Endodermal cell (in vitro differentiated cells): ENCODE data around the gene UROD. TPM values are rescaled to one million over a fixed set of nuclear protein-coding genes. Genes with fewer than 3 reads are reported as not detected.

Experiments
- DNase-seq: peaks from one replicate; pipeline ENCODE4 v3.0.0-alpha.2; 2017
- H3K27ac ChIP-seq: 2 replicates; pipeline ENCODE4 v1.5.1; 2013; ENCODE audit warnings: mild to moderate bottlenecking, low read depth, low read length, moderate library complexity
- H3K27me3 ChIP-seq: 2 replicates; pipeline ENCODE4 v1.6.1; 2013; ENCODE audit warnings: mild to moderate bottlenecking, low read length, moderate library complexity; ENCODE audit not compliant: insufficient read depth, control insufficient read depth, poor library complexity, severe bottlenecking
- H3K36me3 ChIP-seq: 2 replicates; pipeline ENCODE4 v1.7.0; 2013; ENCODE audit warnings: mild to moderate bottlenecking, low read length, moderate library complexity; ENCODE audit not compliant: control insufficient read depth, insufficient read depth
- H3K4me1 ChIP-seq: one replicate; pipeline ENCODE4 v1.7.0; 2013; ENCODE audit warnings: low read length; ENCODE audit not compliant: control insufficient read depth, insufficient read depth
- H3K4me3 ChIP-seq: 2 replicates; pipeline ENCODE4 v1.5.1; 2013; ENCODE audit warnings: mild to moderate bottlenecking, low read length, moderate library complexity
- H3K9ac ChIP-seq: 2 replicates; pipeline ENCODE4 v1.6.1; 2013; ENCODE audit warnings: mild to moderate bottlenecking, low read length, moderate library complexity; ENCODE audit not compliant: poor library complexity, severe bottlenecking; ENCODE audit errors: extremely low read depth
- H3K9me3 ChIP-seq: 2 replicates; pipeline ENCODE4 v1.6.1; 2013; ENCODE audit warnings: mild to moderate bottlenecking, low read length, moderate library complexity; ENCODE audit not compliant: control insufficient read depth
- H3K27ac Mint-ChIP-seq: 2 replicates; pipeline ENCODE4 v1.8.0; 2020; ENCODE audit warnings: mixed read lengths
- H3K27me3 Mint-ChIP-seq: 2 replicates; pipeline ENCODE4 v1.8.0; 2021; ENCODE audit warnings: mild to moderate bottlenecking, mixed read lengths; ENCODE audit not compliant: insufficient read depth
- H3K36me3 Mint-ChIP-seq: 2 replicates; pipeline ENCODE4 v1.8.0; 2020; ENCODE audit warnings: low read depth, mixed read lengths
- H3K4me1 Mint-ChIP-seq: 2 replicates; pipeline ENCODE4 v1.8.0; 2020; ENCODE audit warnings: mixed read lengths
- H3K4me3 Mint-ChIP-seq: 2 replicates; pipeline ENCODE4 v1.8.0; 2020; ENCODE audit warnings: mild to moderate bottlenecking, moderate library complexity, mixed read lengths
- H3K9me3 Mint-ChIP-seq: 2 replicates; pipeline ENCODE4 v1.8.0; 2020; ENCODE audit warnings: mild to moderate bottlenecking, mixed read lengths
- WGBS, 2 experiments: methylation state at CpG; one replicate each; pipeline versions ENCODE4 v1.1.5 to v1.1.7; 2013; ENCODE audit warnings: missing lambda C conversion rate in 2 of 2, mixed read lengths in 1 of 2; ENCODE audit not compliant: insufficient coverage in 1 of 2, insufficient read length in 1 of 2; 5-methylcytosine and 5-hydroxymethylcytosine counted together
- total RNA-seq, 2 donors: library from RNA; stranded (reverse); fragmentation: NEBNext Ultra II Directional in 1 of 2; extraction: Animal tissue kit (Norgen Biotek cat#: 25700) in 1 of 2; gene quantifications; 2 replicates in 1 of 2; 3 replicates in 1 of 2; pipeline ENCODE4 v1.2.1, GENCODE V29; 2021
- TF ChIP-seq, protein P1 (sequence below): fragments of 200-600 bp; sonication (generic); conservative IDR thresholded peaks from 2 replicates; pipeline ENCODE4 v1.5.0; 2021; ENCODE audit warnings: antibody characterized with exemption, mild to moderate bottlenecking

The UROD gene
- total RNA-seq, 2 donors from 2014 or later = 86.8 to 107 TPM

DNA sequence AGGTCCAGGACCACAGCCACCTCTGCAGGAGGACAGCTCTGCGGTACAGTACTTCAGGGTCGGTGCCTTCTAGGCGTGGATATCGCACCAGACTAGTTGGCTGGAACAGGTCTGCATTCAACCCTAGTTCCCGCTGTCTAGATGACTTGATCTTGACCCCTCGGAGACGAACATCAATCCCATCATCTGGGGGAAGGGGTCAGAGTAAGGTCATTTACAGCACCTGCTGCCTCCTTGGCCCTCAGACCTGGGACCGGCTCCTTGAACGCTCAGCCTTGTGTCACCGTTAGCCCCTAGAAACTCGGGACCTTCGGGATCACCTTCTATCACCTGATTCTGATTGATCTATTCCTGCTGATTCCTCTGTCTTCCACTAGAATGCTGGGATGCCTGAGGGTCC lies 3.5 kb upstream of the UROD start:
- TF ChIP-seq, protein P1, sequence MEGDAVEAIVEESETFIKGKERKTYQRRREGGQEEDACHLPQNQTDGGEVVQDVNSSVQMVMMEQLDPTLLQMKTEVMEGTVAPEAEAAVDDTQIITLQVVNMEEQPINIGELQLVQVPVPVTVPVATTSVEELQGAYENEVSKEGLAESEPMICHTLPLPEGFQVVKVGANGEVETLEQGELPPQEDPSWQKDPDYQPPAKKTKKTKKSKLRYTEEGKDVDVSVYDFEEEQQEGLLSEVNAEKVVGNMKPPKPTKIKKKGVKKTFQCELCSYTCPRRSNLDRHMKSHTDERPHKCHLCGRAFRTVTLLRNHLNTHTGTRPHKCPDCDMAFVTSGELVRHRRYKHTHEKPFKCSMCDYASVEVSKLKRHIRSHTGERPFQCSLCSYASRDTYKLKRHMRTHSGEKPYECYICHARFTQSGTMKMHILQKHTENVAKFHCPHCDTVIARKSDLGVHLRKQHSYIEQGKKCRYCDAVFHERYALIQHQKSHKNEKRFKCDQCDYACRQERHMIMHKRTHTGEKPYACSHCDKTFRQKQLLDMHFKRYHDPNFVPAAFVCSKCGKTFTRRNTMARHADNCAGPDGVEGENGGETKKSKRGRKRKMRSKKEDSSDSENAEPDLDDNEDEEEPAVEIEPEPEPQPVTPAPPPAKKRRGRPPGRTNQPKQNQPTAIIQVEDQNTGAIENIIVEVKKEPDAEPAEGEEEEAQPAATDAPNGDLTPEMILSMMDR = no peak
- Histone ChIP-seq H3K27ac (no peak overlapping the region), H3K4me1 (peaks cover 9% of the 10 kb centered on the region), H3K9me3 (no peaks in the 10 kb centered on the region), H3K36me3 (peaks cover 41% of the 10 kb centered on the region), H3K27me3 (no peaks in the 10 kb centered on the region), H3K4me3 (no peak overlapping the region), H3K9ac (no peak overlapping the region)
- H3K27me3 Mint-ChIP-seq = no peaks in the 10 kb centered on the region
- WGBS, 2 experiments = 94 to 98% methylated on average over 5 to 12 of the region's 12 CpGs
- H3K4me1 Mint-ChIP-seq = peaks cover 17% of the 10 kb centered on the region
- no peak overlapping the region for H3K4me3 Mint-ChIP-seq
- no peaks in the 10 kb centered on the region for H3K9me3 Mint-ChIP-seq
- peaks cover 48% of the 10 kb centered on the region for H3K36me3 Mint-ChIP-seq
- no peak overlapping the region for H3K27ac Mint-ChIP-seq
- DNase-seq = peak; percentile 11

DNA sequence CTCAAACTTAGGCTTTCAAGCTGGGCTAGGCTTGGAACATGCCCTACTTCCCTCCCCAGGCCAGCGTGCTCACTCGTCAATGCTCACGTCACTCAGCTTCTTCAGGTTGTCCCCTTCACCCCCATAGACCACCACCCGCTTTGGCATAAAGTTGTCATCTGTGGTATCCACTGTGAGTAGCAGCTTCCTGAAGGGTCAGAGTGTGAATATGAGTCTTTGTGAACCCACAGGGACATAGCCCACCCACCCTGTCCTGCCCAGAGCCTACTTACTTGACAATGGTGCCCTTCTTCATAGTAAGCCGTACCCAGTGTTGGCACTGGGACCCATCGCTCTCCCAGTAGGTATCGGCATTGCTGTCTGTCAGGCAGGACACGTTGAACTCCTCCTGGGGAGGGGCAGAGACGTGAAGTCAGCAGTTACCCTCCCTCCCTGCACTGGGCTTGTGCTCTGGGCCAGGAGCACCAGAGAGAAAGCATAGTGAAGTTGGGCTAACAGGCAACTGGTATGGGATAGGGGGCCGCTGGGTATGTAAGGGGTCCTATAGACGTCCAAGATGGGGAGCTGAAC lies 2.7 kb upstream of the UROD start:
- H3K36me3 Mint-ChIP-seq = peaks cover 50% of the 10 kb centered on the region
- Histone ChIP-seq H3K9me3 (no peaks in the 10 kb centered on the region), H3K9ac (no peak overlapping the region)

DNA sequence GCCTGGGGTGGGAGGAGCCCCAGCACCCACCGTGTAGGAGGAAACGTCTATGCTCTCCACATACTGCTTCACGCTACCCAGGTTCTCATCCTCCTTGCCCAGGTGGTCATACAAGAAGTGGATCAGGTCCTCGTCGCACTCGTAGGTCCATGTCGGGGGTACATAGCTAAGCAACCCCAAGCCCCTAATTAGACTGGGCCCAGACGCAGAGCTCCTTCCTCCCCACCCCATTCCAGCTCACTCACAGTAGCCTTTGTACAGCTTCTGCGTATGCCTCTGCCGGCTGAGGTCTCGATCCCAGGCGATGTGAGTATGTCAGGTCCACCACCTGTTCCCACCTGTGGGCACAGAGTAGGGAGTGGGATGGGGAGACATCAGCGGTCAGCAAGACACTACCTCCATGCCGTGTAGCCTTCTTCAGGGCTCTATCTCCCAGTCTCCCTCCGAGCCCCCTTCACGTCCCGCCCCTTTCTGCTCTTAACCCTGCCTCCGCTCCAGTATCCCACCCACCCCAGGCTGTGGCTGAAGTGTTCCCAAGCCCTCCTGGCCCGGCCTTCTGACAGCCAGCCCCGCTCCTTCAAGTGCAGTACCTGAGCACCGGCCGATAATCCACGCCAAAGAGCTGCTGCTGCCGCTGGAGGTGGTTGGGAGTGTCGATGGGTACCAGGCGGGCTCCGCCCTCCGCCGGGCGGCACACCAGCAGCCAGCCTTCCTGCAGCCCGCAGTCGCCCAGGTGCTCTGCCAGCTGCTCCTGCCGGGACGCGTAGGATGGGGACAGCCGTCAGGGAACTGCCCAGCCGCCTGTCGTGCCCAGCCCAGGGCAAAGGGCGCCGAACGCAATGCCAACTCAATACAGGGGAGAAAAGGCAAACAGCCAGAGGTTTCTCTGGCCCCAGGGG lies 1.8 kb upstream of the UROD start:
- no peaks in the 10 kb centered on the region for H3K27me3 Mint-ChIP-seq
- Histone ChIP-seq H3K27me3 (no peaks in the 10 kb centered on the region), H3K9ac (peak overlapping the region; percentile 48), H3K4me3 (peak overlapping the region; percentile 87), H3K27ac (no peak overlapping the region), H3K4me1 (peaks cover 10% of the 10 kb centered on the region), H3K9me3 (no peaks in the 10 kb centered on the region), H3K36me3 (peaks cover 58% of the 10 kb centered on the region)
- H3K4me3 Mint-ChIP-seq = peak overlapping the region; percentile 56
- peaks cover 45% of the 10 kb centered on the region for H3K36me3 Mint-ChIP-seq
- TF ChIP-seq, protein P1 = no peak
- WGBS, 2 experiments = 30 to 34% methylated on average over 14 to 41 of the region's 41 CpGs
- H3K4me1 Mint-ChIP-seq = peaks cover 22% of the 10 kb centered on the region
- peak; percentile 72 for DNase-seq
- no peak overlapping the region for H3K27ac Mint-ChIP-seq
- H3K9me3 Mint-ChIP-seq = no peaks in the 10 kb centered on the region

More for the DNA sequence above, 2.7 kb upstream of the UROD start:
- H3K27me3 ChIP-seq = no peaks in the 10 kb centered on the region
- H3K4me1 ChIP-seq = peaks cover 10% of the 10 kb centered on the region
- no peak overlapping the region for H3K27ac Mint-ChIP-seq
- peak overlapping the region; percentile 56 for H3K4me3 Mint-ChIP-seq
- peak overlapping the region; percentile 87 for H3K4me3 ChIP-seq
- peaks cover 20% of the 10 kb centered on the region for H3K4me1 Mint-ChIP-seq
- H3K9me3 Mint-ChIP-seq = no peaks in the 10 kb centered on the region
- 93 to 94% methylated on average over 7 to 11 of the region's 11 CpGs for WGBS, 2 experiments
- no peaks in the 10 kb centered on the region for H3K27me3 Mint-ChIP-seq
- DNase-seq = no peak
- peaks cover 50% of the 10 kb centered on the region for H3K36me3 ChIP-seq
- H3K27ac ChIP-seq = no peak overlapping the region
- TF ChIP-seq, protein P1 = no peak
